Stimulated activated CD4-positive, alpha-beta T cell treated with anti-CD3 and anti-CD28 coated beads, Interleukin-12 subunit alpha, Interleukin-12 subunit beta, amount 100 ng/mL, for 48 hours (primary cell): ENCODE results near the gene MOB3A.
"Not testable (repeated sequence)": the region's sequence is repeated elsewhere in the genome, so short reads cannot be mapped to it uniquely, and the experiment has no call there.

Source experiments
- DNase-seq, 3 donors: peaks; one replicate each; pipeline ENCODE4 v3.0.0-alpha.2; 2020; ENCODE audit warnings: low read depth in 2 of 3, low spot score in 1 of 3

Gene MOB3A

GRCh38 chr19:2108251-2109016, 12.3 kb upstream of the MOB3A start:
- DNase-seq: no peak

- no peak for DNase-seq
Measured at GRCh38 chr19:2103045-2103707, 7.0 kb upstream of the MOB3A start.

GRCh38 chr19:2101417-2102335, 5.5 kb upstream of the MOB3A start:
- no peak for DNase-seq

GRCh38 chr19:2100719-2101061, 4.6 kb upstream of the MOB3A start:
- no peak for DNase-seq

- DNase-seq: no peak
Measured at GRCh38 chr19:2099937-2100718, 4.0 kb upstream of the MOB3A start.

- DNase-seq: no peak
Measured at GRCh38 chr19:2099054-2099501, 3.0 kb upstream of the MOB3A start.

- no peak for DNase-seq
Measured at GRCh38 chr19:2097886-2098327, 1.8 kb upstream of the MOB3A start.

GRCh38 chr19:2097203-2097885, 1.2 kb upstream of the MOB3A start:
- DNase-seq: no peak

- peak; percentile 100 for DNase-seq
Measured at GRCh38 chr19:2096480-2097202, 515 bp upstream of the MOB3A start, which contains the start of gene IZUMO4. IZUMO4 (plus strand) TSS chr19:2096915; CDS start chr19:2096946, 31 bp downstream.

GRCh38 chr19:2091926-2092525, 4.1 kb downstream of the MOB3A start:
- not testable (repeated sequence) for DNase-seq

- DNase-seq: no peak
Measured at GRCh38 chr19:2089727-2090053, 6.4 kb downstream of the MOB3A start.

- no peak for DNase-seq
Measured at GRCh38 chr19:2089001-2089711, 7.0 kb downstream of the MOB3A start.

GRCh38 chr19:2087621-2088100, 8.5 kb downstream of the MOB3A start:
- no peak for DNase-seq

- DNase-seq: peak in 1 of 3 donors; percentile 57
Measured at GRCh38 chr19:2086695-2087620, 9.2 kb downstream of the MOB3A start.

GRCh38 chr19:2084993-2085720, 11.0 kb downstream of the MOB3A start:
- DNase-seq: peak; percentile 89 to 91 (median 90)

GRCh38 chr19:2083174-2083854, 12.8 kb downstream of the MOB3A start:
- DNase-seq: peak in 1 of 3 donors; percentile 44
